ENCODE measurements around the gene UGT1A9.

DNA sequence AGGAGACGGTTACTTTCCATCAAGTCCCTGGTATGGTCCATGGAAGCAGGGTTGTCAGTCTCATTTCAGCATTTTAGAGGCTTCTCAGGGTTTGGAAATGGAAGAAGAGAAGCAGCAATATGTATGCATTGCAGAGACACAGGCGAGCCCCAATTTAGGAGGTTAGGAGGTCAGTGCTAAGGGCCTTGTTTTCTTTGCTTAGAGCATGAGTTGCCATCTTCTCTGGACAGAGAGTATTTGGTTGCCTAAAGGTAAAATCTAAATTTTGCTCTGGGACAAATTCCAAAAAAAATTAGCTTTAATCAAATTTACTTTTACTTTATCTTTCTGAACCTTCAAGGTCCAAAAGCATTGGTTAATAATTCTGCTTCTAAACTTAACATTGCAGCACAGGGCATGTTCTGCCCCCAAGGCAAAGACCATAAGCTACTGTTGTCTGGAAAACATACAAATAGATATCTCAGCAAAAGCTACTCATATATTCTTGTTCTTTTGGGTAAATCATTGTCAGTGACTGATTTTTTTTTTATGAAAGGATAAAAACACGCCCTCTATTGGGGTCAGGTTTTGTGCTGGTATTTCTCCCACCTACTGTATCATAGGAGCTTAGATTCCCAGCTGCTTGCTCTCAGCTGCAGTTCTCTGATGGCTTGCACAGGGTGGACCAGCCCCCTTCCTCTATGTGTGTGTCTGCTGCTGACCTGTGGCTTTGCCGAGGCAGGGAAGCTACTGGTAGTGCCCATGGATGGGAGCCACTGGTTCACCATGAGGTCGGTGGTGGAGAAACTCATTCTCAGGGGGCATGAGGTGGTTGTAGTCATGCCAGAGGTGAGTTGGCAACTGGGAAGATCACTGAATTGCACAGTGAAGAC is at the start of gene UGT1A9:
- TF ChIP-seq, protein P1, sequence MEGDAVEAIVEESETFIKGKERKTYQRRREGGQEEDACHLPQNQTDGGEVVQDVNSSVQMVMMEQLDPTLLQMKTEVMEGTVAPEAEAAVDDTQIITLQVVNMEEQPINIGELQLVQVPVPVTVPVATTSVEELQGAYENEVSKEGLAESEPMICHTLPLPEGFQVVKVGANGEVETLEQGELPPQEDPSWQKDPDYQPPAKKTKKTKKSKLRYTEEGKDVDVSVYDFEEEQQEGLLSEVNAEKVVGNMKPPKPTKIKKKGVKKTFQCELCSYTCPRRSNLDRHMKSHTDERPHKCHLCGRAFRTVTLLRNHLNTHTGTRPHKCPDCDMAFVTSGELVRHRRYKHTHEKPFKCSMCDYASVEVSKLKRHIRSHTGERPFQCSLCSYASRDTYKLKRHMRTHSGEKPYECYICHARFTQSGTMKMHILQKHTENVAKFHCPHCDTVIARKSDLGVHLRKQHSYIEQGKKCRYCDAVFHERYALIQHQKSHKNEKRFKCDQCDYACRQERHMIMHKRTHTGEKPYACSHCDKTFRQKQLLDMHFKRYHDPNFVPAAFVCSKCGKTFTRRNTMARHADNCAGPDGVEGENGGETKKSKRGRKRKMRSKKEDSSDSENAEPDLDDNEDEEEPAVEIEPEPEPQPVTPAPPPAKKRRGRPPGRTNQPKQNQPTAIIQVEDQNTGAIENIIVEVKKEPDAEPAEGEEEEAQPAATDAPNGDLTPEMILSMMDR (IDR thresholded peaks at IDR 0.05): no peak
- TF ChIP-seq POLR2AphosphoS5 (IDR thresholded peaks at IDR 0.05) (no peak), POLR2A (IDR thresholded peaks at IDR 0.05) (no peak)
